ENCODE data around the gene NTSR1.

Gene NTSR1

GRCh38 chr20:62741191-62741691 lies 32.6 kb downstream of the NTSR1 start:
- DNase-seq: no peak

GRCh38 chr20:62741701-62742491 lies 33.3 kb downstream of the NTSR1 start:
- no peak for DNase-seq

GRCh38 chr20:62742550-62742949 lies 33.9 kb downstream of the NTSR1 start:
- DNase-seq: no peak

GRCh38 chr20:62742979-62743776 lies 34.5 kb downstream of the NTSR1 start:
- no peak for DNase-seq

- DNase-seq: no peak
Measured at GRCh38 chr20:62743777-62744317, 35.2 kb downstream of the NTSR1 start.

- no peak for DNase-seq
Measured at GRCh38 chr20:62744741-62745191, 36.1 kb downstream of the NTSR1 start.

- DNase-seq: no peak
Measured at GRCh38 chr20:62745279-62745951, 36.8 kb downstream of the NTSR1 start.

- DNase-seq: no peak
Measured at GRCh38 chr20:62745952-62746288, 37.3 kb downstream of the NTSR1 start.

- no peak for DNase-seq
Measured at GRCh38 chr20:62748311-62748710, 39.7 kb downstream of the NTSR1 start.

- no peak for DNase-seq
Measured at GRCh38 chr20:62749851-62750445, 41.3 kb downstream of the NTSR1 start.

- DNase-seq: no peak
Measured at GRCh38 chr20:62751551-62752150, 43.0 kb downstream of the NTSR1 start.

- no peak for DNase-seq
Measured at GRCh38 chr20:62752181-62752670, 43.6 kb downstream of the NTSR1 start.

- no peak for DNase-seq
Measured at GRCh38 chr20:62752671-62753501, 44.2 kb downstream of the NTSR1 start.

GRCh38 chr20:62753626-62754025 lies 45.0 kb downstream of the NTSR1 start:
- DNase-seq: no peak

GRCh38 chr20:62754122-62754990 lies 45.7 kb downstream of the NTSR1 start:
- DNase-seq: no peak

- DNase-seq: no peak
Measured at GRCh38 chr20:62754991-62755356, 46.3 kb downstream of the NTSR1 start.

GRCh38 chr20:62755817-62756724 lies 47.4 kb downstream of the NTSR1 start:
- no peak for DNase-seq

- no peak for DNase-seq
Measured at GRCh38 chr20:62758226-62758912, 49.7 kb downstream of the NTSR1 start.
